NCI-H2196 (cell line): ENCODE measurements around the gene HM13.
"Not testable (repeated sequence)": the region's sequence is repeated elsewhere in the genome, so short reads cannot be mapped to it uniquely, and the experiment has no call there.

Source experiments
- DNase-seq: peaks from one replicate; lab custom pipeline; 2025; ENCODE audit not compliant: unreplicated experiment; lab: John Stamatoyannopoulos, UW

Gene HM13

DNA sequence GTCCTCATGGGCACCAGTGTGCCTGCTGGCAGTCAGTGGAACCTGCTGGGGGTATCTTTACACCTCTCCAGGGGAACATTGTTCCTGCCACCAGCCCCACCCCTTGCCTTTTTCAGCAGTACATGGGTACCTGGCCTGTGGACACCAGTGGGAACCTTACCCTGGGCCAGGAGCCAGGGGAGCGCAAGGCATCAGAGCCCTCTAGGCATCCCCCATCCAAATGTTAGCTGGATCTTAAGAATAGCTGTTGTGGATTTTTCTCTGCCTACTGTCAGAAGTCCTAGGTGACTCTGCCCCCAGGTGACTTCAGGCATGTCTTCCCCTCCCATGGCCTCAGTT lies 52.0 kb downstream of the HM13 start:
- DNase-seq = no peak

DNA sequence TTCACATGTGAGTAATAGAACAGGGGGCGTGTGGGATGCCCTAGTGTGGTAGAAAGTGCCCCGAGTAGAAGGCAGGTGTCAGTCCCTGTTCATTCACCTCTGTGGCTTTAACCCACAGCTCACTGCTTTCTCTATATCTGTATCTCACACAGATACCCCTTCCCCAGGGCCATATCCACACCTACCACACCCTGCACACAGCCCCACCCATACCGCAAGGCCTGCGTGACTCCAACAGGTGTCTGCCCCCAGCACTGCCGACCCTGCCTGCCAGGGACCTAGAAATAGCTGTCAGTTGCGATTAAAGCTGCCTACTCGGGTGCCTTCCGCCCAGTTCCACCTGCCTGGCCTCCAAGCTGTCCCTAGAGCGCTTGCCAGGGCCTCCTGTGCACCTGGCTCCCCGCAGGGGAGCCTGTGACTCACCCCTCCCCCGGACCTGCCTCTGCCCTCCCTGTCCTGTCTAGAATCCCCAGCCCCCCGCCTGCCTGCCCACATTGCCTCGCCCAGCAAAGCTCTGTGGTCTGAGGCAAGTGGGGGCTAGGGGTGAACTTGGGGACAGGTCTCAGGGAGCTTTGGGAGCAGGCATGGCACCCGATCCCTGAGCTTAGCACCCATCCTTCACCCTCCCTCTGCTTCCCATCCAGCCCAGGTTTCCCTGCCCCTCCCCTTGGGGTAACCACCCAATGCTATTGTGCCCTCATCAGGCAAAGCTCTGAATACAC lies 52.6 kb downstream of the HM13 start:
- DNase-seq = peak; percentile 84

DNA sequence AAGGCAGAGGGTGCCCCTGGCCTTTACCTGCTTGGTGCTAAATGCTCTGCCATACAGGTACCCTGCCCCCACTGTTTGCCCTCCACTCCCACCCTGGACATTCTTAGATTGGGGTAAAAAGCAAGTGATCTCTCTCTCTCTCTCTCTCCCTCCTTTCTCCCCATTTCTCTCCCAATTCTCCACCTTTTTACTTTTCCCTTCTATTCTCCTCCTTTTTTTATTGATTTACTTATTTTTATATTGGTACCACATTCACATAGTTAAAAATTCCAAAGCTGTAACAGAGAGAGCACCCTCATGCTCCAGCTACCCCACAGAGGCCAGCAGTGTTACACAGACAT lies 53.1 kb downstream of the HM13 start:
- no peak for DNase-seq

DNA sequence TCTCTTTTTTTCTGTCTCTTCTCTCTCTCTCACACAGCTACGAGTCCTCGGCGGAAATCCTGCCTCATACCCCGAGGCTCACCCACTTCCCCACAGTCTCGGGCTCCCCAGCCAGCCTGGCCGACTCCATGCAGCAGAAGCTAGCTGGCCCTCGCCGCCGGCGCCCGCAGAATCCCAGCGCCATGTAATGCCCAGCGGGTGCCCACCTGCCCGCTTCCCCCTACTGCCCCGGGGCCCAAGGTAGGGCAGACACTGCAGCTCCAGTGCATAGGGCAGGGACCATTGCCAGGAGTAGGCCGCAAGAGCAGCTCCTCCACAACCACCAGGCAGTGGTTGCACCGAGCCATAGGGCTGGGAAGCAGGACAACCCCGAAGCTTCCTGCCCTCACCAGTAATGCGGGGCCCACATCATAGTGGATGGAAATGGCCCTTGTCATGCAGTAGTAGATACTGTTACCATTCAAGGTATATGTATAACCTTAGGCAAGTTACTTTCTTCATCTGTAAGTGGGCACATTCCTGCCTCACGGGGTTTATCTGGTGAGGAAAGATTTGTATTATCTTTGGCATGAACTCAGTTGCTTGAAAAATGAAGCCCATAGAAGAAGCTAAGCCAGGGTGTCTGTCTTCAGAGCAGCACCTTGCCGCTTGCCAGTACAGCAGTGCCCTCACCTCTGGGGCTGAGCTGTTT lies 53.9 kb downstream of the HM13 start:
- no peak for DNase-seq

DNA sequence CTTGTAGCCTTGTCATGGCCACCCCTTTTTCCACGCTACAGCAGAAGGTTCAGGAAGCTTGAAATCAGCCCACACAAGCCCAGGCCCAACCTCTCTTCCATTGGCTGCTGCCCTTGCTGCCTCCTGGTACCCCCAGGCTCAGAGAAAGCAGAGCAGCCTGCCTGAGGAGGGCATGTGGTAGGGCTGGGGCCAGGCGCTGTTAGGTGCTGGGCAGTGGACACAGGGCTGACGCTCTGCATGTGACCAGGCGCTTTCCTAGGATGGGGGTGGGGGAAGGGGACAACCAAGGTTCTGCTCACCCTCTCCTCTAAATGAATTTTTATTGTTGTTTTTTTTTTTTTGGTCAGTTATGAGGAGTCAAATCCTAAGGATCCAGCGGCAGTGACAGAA lies 54.5 kb downstream of the HM13 start:
- no peak for DNase-seq

DNA sequence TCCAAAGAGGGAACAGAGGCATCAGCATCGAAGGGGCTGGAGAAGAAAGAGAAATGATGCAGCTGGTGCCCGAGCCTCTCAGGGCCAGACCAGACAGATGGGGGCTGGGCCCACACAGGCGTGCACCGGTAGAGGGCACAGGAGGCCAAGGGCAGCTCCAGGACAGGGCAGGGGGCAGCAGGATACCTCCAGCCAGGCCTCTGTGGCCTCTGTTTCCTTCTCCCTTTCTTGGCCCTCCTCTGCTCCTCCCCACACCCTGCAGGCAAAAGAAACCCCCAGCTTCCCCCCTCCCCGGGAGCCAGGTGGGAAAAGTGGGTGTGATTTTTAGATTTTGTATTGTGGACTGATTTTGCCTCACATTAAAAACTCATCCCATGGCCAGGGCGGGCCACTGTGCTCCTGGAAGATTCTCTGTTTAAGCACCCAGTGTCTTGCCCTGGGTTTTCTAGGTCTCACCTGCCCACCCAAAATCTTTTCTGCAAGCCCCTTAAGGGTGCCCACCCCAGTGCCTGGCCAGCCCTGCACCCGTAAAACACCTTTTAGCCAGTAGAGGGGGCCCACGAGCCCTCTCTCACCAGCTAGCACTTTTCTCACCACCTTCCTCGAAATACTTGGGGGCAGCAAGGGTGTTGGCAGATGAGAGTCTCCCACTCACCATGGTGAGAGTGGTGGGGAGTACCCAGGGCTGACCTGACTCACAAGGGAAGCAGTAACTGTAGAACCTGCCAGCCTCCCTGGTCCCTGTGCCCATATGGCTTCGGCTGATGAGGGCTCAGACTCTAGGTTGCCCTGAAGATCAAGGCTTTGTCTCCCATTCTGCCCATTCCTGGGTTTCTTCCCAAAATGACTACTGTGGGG lies 55.1 kb downstream of the HM13 start:
- peak; percentile 64 for DNase-seq

DNA sequence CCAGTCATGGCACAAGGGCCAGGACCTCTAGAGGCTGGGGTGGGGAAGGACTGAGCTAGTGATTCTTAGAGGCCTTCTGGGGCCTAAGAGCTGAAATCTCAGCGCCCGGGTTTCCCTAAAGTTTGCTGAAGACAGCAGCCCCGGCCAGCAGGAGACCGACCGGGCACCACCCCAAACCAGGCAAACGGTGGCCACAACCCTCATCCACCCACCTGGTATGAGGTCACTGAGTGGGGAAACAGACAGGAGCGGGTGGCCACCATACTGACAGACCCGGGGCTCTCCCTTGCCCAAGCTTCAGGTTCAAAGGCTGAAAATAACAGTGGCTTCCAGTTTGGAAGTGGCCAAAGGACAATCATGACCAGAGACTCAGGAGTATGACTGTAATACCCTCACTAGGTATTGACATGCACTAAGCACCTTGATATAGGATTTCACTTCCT lies 55.8 kb downstream of the HM13 start:
- DNase-seq = no peak

DNA sequence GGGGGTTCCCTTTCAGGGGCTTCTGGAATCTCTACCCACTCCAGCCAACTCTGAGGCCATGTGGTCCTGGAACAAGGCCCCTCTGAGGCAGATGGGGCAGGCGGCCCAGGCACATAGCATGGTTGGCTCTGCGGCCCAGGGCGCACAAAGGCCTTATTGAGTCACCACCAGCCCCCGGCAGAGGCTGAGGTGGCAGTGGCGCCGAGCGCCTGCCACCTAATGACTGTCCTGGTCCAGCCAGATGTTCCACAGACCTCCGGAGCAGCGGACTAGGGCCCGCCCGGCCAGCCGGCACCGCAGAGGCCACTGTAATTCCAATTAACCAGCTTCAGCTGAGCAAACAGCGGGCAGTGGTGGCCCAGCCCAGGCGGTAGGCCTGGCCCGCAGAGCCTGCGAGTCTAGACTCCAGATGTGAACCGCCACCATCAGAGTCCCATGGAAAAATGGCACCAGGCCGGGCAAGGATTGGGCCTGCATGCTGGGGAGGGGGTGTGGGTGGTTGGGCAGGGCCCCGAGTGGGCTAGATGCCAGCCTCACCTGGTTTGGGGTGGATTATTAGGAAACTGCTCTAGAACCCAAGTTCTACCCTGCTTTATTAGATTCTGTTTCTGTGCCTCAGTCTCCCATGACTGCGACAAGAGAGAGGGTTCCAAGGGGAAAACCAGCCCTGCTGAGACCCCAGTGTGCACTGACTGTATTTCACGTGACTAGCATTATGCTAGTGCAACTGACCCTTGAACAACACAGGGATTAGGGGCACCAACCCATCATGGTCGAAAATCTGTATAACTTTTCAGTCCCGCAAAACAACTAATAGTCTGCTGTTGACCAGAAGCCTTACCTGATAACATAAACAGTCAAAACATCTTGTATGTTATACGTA lies 56.7 kb downstream of the HM13 start:
- no peak for DNase-seq

DNA sequence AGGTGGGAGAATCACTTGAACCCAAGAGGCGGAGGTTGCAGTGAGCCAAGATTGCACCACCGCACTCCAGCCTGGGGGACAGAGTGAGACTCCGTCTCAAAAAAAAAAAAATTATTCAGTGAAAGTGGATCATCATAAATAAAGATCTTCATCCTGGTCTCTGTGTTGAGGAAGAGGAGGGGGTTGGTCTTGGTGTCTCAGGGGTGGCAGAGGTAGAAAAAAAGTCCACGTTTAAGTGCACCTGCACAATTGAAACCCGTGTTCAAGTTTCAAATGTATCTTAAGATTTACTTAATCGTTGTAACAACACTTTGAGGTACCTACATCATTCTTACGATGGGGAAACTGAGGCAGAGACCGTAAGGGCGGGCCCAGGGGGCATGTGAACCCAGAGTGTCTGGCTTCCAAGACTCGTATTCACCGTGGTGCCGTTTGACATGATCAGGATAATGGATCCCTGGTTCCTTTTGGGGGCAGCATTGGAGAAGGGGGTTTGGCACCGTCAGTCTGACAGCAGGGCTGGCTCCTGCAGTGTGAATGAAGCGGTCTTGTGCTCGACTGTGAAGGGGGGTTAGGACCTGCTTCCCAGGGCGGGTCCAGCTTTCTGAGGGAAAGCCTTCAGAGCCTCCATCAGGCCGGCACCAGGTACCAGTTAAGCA lies 57.9 kb downstream of the HM13 start:
- DNase-seq = no peak

DNA sequence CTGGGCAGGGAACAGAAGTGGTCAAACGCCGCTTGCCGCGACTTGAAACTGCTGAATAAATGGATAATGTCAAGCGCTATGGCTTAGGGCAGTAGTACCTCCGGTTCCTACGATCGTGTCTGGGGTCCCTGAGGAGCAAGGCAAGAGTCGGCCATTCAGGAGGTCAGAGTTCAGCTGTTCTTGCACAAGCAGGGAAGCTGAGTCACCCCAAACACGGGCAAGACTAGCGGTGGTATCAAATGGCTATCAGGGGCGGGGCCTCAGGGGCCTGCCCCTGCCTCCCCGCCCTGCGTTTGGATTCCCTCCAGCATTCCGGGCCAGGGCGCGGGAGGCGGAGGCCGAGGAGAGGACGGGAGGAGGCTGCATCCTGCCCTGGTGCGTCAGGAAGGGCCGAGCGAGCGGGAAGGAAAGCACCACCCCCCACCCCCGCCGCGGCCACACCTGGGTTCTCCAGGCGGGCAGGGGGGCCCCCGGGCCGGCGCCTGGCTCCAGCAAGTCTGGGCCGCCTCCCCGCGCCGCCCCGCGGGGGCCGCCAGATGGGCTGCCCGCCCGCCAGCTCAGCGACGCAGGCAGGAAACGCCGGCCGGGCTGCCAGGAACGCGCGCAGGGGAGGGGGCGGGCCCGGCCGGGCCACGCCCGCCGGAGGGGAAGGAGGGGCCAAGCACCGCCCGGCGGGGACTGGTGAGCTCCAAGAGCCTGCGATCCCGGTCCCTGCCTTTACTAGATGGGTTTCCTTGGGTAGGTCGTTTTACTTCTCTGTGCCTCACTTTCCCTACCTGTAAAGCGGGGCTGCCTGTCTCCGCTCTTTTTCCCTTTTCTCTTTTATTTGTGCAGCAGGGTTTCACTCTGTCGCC lies 58.7 kb downstream of the HM13 start:
- peak; percentile 98 for DNase-seq

DNA sequence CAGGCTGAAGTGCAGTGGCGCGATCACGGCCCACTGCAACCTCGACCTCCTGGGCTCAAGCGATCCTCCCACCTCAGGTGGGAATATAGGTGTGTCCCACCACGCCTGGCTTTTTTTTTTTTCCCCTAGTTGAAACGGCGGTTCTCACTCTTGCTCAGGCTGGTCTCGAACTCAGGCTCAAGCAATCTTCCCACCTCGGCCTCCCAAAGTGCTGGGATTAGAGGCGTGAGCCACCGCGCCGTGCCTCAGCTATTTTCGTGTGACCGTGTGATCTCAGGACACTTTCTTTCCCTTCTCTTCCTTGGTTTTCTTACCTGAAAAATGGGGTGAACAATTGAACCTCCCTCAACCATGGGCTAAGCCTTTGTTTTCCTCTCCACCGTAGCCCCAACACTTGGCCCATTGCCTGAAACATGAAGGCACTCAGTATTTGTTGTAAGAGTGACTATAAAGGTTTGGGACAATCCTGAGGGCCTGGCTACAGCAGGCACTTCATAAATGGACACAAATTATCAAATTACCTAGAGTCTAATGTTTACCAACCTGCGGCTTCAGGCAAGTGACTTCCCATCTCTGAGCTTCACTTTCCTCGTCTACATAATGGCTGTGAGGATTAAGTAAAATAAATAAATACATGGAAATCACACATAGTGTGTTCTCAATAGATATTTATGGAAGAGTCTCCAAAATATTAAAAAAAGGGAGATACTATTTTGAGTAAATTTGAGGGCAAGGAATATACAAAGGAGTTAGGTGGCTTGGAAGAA lies 59.5 kb downstream of the HM13 start:
- peak; percentile 92 for DNase-seq

DNA sequence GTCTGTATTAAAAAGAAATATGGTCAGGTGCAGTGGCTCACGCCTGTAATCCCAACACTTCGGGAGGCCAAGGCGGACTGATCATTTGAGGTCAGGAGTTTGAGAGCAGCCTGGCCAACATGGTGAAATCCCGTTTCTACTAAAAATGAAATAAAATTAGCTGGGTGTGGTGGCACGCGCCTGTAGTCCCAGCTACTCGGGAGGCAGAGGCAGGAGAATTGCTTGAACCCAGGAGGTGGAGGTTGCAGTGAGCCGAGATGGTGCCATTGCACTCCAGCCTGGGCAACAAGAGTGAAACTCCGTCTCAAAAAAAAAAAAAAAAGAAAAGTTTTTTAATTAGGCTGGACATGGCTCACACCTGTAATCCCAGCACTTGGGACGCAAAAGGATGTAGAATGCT lies 60.7 kb downstream of the HM13 start:
- not testable (repeated sequence) for DNase-seq

DNA sequence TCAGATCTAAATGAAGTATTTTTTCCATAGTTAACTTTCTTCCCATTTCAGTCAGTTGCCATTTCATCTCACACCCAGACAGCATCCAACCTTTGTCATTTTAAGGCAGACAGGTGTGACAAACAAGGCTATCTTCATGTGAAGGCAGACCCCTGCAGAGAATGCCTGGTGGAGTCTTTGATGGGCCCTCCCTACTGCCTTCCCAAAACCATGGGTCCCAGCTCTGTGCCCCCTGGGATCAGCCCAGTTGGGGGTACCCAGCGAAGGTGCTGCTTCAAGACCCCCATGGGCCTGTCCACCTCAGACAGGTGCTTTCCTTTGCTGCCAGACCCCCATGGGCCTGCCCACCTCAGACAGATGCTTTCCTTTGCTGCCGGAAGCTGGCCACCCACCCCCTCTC lies 62.5 kb downstream of the HM13 start:
- no peak for DNase-seq

DNA sequence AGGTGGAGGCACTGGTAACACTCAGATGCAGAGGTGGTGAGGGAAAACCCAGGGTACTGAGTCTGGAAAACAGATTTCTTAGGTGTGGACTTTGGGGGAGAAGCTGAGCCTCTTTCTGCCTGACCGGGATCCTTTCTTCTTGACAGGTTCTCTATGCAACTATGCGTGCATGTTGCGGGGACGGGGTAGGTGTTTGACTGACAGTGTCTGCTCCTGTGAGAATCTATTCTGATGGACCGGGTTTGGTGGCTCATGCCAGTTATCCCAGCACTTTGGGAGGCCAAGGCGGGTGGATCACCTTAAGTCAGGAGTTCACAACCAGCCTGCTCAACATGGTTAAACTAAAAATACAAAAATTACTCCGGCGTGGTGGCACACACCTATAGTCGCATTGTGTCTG lies 63.0 kb downstream of the HM13 start:
- no peak for DNase-seq

DNA sequence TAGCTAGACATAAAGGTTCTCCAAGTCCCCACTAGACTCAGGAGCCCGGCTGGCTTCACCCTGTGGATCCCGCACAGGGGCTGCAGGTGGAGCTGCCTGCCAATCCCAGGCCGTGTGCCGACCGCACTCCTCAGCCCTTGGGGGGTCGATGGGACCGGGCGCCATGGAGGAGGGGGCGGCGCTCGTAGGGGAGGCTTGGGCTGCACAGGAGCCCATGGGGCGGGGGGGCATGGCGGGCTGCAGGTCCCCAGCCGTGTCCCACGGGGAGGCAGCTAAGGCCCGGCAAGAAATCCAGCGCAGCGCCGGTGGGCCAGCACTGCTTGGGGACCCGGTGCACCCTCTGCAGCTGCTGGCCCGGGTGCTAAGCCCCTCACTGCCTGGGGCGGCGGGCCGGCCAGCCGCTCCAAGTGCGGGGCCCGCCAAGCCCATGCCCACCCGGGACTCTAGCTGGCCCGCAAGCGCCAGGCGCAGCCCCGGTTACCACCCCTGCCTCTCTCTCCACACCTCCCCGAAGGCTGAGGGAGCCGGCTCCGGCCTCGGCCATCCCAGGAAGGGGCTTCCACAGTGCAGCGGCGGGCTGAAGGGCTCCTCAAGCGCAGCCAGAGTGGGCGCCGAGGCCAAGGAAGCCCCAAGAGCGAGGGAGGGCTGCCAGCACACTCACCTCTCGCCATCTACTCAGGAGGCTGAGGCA lies 64.4 kb downstream of the HM13 start:
- DNase-seq = no peak

DNA sequence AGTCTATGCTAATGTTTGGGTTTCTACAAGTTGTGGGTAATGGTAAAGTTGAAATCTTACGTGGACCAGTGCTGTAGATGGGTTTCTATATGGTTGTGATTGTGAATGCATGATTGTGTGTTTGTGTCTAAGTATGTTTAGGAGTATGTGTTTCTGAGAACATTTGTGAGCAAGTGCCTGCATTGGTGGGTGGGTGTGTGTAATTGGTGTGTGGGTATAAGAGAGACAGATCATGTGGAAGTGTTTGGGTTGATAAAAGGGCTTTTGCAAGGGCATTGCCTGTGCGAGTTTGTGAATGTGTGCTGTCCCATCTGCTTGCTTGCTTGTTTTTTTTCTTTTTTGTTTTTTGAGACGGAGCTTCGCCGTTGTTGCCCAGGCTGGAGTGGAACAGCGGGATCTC lies 65.0 kb downstream of the HM13 start:
- DNase-seq = no peak

DNA sequence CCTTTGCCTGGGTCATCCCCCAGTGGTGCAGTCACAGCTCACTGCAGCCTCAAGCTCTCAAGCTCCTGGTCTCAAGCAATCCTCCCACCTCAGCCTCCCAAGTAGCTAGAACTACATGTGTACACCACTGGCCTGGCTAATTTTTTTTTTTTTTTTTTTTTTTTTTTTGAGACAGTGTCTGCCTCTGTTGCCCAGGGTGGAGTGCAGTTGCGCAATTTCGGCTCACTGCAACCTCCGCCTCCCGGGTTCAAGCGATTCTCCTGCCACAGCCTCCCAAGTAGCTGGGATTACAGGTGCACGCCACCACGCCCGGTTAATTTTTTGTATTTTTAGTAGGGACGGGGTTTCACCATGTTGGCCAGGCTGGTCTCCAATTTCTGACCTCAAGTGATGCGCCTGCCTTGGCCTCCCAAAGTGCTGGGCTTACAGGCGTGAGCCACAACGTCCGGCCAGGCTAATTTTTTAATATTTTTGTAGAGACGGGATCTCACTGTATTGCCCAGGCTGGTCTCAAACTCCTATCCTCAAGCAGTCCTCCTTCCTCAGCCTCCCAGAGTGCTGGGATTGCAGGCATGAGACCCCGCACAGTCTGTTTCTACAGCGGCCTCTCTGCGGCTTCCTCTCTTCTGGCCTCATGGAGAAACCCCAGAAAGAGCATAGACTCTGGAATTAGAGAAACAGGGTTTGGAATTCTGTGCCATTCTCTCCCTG lies 65.9 kb downstream of the HM13 start:
- not testable (repeated sequence) for DNase-seq

DNA sequence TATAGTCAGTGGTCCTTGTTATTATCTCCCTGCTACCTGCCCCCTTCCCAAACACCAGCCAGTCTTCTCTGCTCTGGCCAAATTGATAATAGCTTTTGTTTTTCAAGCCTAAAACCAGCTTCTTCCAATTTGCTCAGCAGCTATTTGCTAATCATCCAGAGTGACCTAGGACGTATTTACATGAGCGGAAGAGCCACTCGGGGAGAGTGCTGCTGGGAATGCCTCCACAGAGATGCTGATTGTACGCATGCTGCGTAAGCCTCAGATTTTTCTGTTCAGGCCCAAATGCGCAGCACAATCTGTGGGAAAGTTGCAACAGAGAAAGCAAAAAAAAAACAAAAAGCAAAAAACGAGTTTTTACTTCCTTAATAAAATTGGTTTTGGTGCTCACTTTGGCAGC lies 66.5 kb downstream of the HM13 start:
- no peak for DNase-seq
